ENCODE measurements around the gene POU2F3.

DNA sequence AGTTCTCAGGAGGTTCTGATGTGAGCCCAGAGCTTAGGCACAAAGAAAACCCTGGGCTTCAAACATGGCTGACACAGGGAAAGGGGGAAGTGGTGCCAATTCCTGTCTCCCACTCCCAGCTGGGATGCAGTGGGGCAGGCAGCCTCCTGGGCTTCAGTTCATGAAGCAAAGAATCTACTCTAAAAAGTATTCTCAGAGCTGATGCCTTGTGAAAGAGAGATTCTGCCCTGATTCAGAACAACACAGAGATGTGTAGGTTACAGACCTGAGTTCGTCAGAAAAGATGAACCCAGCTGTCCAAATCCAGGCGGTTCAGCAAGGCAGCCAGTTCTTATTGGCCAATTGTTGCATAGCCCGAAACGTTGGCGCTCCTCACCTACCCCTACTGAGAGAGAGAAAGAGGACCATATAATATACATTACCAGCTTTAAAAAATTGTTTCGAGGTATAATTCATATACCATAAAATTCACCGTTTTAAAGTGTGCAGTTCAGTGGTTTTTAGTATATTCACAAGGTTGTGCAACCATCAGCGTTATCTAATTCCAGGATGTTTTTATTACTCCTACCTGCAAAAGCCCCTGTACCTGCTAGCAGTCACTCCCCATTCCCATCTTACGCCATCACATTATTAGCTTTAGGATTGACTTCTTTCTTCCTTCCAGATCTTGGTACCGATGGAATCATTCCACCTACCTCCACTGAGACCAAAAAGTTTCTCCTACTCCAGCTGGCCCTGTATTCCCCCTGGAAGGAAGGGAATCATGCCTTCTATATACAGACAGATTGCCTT, 77.9 kb downstream of the POU2F3 start:
- TF ChIP-seq, protein P1, sequence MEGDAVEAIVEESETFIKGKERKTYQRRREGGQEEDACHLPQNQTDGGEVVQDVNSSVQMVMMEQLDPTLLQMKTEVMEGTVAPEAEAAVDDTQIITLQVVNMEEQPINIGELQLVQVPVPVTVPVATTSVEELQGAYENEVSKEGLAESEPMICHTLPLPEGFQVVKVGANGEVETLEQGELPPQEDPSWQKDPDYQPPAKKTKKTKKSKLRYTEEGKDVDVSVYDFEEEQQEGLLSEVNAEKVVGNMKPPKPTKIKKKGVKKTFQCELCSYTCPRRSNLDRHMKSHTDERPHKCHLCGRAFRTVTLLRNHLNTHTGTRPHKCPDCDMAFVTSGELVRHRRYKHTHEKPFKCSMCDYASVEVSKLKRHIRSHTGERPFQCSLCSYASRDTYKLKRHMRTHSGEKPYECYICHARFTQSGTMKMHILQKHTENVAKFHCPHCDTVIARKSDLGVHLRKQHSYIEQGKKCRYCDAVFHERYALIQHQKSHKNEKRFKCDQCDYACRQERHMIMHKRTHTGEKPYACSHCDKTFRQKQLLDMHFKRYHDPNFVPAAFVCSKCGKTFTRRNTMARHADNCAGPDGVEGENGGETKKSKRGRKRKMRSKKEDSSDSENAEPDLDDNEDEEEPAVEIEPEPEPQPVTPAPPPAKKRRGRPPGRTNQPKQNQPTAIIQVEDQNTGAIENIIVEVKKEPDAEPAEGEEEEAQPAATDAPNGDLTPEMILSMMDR (IDR thresholded peaks at IDR 0.05; ENCODE audit: low read length), result no peak
- TF ChIP-seq EZH2 (IDR thresholded peaks at IDR 0.05; ENCODE audit: borderline replicate concordance, low read length), result no peak

Data from OCI-LY1 (cell line).